Stimulated activated CD8-positive, alpha-beta memory T cell treated with anti-CD3 and anti-CD28 coated beads, Interleukin-15, amount 100 ng/mL, for 1 hour (primary cell): ENCODE measurements around the gene CDC27.
"Not testable (repeated sequence)": the region's sequence is repeated elsewhere in the genome, so short reads cannot be mapped to it uniquely, and the experiment has no call there.

ENCODE experiments used
- DNase-seq: peaks from one replicate; pipeline ENCODE4 v3.0.0-alpha.2; 2020; ENCODE audit warnings: low read depth

Gene CDC27

DNA sequence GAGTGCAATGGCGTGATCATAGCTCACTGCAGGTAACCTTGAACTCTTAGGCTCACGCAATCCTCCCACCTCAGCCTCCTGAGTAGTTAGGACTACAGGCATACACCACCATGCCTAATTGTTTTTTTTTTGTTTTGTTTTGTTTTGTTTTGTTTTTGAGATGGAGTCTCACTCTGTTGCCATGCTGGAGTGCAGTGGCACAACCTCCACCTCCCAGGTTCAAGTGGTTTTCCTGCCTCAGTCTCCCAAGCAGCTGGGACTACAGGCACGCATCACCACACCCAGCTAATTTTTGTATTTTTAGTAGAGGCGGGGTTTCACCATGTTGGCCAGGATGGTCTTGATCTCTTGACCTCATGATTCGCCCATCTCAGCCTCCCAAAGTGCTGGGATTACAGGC, 54.7 kb downstream of the CDC27 start:
- DNase-seq, result not testable (repeated sequence)

DNA sequence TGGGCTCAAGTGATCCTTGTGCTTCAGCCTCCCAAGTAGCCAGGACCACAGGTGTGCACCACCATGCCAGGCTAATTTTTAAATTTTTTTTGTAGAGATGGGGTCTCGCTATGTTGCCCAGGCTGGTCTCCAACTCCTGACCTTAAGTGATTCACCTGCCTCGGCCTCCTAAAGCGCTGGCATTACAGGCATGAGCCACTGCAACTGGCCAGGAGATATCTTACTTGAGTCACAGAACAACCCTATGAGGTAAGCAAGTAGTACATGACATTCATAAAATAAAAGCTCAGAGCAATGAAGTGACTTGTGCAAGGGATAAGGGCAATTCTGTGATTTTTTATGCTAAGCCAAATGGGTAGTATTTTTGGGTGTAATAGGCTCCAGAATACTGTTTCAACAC, 57.3 kb downstream of the CDC27 start:
- DNase-seq, result no peak

DNA sequence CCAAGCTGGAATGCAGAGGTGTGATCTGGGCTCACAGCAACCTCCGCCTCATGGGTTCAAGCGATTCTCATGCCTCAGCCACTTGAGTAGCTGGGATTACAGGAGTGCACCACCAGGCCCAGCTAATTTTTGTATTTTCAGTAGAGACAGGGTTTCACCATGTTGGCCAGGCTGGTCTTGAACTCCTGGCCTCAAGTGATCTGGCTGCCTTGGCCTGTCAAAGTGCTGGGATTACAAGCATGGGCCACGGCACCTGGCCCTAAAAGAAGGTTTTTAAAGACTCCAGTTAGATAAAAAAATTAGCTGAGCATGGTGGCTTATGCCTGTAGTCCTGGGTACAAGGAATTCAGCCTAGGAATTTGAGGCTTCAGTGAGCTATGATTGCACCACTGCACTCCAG, 62.3 kb downstream of the CDC27 start:
- DNase-seq, result not testable (repeated sequence)

DNA sequence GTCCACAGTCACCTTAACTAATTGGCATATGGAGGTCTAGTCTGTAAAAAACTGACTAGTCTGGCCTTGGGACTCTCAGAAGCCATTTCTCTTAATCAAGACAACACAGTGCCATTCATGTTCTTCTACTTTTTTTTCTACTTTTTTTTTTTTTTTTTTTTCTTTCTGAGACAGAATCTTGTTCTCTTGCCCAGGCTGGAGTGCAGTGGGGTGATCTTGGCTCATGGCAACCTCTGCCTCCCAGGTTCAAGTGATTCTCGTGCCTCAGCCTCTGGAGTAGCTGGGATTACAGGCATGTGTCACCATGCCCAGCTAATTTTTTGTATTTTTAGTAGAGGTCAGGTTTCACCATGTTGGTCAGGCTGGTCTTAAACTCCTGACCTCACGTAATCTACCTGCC, 65.8 kb downstream of the CDC27 start:
- not testable (repeated sequence) for DNase-seq

DNA sequence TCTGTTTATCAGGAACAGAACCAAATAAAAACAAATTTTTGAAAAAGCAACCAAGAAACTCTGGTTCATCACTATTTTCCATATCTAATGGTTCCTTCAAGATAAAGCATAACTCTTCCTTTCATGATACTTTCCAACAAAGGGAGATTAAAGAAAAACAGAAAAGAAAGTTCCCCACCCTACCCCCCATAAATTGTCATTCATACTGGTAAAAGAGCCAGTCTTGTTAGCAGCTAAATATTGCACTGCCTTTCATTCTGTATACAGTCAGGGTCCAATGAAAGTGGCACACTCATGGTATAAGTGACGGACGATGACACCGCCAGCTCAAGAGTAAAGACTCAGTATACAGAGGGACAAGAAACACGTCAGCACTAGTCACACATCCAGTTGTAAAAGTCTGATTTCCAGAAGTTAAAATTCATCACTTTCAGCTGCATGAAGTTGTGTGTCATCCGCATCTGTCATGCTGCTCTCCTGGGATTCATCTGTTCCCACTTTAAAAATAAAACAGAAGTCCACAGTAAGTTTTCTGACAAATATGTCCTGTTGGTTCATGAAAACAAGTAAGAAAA, 68.5 kb downstream of the CDC27 start:
- DNase-seq, result no peak

DNA sequence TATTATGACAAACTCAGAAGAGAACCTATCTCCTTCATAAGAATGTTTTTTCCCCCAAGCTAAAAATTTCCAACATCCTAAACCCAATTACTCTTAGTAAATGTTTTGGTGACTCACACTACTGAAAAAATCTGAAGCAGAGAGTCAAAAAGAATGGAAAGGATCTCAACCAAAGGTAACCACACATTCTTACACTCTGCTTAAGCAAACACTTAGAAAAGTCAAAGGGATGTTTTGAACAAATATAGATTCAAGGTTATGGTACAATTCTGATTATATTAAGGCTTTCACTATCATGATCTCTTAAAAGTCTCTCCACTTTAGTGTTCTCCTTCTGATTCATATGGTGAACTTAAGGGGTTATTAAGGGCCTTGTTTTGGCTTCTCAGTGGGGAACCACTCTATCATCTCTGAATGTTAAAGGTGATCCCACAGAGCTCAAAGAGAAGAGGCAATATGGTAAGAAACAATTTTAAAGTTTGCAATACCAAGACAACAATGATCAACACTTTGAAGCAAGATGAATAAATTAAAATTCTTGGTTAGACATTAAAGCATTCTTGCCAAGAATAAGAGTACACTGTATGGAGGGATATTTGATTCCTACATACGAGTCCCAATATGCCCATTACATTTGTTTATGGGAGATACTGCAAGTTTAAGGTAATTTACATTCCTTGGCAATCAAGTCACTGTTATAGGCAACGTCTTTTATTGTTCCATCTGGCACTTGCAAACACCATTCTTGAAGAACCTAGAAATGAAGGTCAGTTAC, 69.2 kb downstream of the CDC27 start:
- DNase-seq, result no peak

DNA sequence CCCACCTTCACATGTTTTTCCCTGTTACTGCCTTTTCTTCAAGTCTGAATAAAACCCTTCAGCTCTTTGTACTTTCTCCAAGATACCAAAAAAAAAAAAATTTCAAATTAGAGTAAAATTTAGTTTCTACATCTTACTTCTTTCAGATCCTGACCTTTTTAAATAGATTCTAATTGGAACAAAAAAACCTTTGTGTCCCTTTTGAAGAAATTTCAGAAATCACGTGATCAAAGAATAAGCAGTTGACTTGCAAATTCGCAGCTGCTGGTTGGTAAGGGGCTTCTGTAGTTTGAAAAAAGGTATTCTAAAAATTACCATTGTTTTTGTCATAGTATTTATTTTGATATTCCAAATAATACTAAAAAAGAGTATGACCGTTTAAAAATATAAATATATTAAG, 71.7 kb downstream of the CDC27 start:
- DNase-seq, result no peak

DNA sequence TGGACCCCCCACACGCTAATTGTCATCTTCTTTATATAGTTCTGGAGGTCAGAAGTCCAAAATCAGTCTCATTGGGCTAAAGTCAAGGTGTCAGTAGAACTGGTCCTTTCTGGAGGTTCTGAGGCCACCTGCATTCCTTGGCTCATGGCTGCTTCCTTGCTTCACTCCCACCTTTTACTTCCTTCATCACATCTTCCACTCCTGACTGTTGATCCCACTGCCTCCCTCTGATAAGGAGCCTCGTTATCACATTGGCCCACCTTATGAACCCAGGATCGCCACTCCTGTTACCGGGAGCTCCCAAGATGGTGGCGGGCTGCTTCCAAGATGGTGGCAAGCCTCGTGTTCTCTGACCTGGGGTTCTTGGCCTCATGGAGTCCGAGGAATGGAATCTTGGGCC, 83.0 kb downstream of the CDC27 start:
- no peak for DNase-seq

DNA sequence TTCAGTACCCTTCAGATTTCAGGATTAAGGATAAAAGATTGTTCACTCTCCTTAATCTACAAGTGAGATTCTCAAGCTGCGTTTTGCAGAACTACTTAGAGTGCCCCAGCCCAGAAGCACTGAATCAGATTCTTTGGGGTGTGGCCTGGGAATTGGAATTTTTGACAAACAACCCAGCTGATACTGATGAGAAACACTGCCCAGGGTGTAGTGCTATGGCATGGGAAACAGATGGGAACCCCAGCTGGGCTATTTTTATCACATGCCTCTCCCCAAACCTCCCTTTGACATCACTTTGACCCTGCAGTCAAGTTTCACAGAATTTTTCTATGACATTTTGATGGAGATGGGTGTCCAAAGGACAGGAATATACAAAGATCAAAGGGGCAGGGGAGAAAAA, 83.8 kb downstream of the CDC27 start:
- DNase-seq, result not testable (repeated sequence)

DNA sequence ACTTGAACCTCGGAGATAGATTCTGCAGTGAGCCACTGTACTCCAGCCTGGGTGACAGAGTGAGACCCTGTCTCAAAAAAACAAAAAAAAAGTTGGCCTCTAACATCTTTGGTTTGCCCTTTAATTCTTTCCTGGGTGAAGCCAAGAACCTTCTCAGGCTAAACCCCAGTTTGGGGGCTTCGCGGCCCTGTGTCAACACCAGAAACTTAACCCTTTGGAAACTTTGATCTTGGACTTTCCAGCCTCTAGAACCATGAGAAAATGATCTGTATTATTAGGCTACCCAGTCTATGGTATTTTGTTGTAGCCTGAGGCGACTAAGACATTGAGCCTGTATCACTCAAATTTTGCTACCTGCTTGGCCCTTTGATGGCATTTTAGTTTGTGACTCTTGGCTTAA, 86.2 kb downstream of the CDC27 start:
- no peak for DNase-seq

DNA sequence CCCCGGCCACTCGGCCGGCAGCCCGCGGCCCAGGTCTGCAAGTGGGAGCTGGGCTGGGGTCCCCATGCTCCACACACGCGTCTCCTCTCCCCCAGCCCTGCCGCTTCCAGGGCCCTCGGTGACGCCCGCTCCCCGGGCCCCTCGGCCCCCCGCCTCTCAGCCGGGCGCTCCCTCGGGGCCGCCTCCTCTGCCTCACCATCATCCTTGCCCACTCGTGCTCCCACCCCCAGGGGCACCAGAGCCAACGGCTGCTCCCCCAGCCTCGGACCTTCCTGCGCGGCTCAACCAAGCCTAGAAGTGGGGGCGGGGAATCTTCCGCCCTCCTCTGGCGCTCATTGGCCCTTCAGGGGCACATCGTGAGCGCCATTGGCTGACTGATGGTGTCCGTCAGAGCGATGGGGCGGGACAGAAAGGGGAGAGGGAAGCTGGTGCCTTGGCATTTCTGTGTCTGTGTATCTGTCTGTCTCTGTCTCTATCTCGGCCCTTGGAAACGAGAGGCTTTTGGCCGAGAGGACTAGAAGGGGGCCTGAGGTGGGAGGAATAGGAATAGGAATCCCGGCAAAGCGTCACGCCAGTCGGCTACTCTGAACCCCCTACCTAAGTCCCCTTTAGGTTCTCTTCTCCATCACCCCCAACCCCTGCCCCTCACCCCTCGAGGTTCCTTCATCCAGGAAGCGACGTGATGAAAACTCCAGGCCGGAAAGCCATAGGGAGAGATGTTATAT, 88.9 kb downstream of the CDC27 start:
- DNase-seq, result peak; percentile 87

DNA sequence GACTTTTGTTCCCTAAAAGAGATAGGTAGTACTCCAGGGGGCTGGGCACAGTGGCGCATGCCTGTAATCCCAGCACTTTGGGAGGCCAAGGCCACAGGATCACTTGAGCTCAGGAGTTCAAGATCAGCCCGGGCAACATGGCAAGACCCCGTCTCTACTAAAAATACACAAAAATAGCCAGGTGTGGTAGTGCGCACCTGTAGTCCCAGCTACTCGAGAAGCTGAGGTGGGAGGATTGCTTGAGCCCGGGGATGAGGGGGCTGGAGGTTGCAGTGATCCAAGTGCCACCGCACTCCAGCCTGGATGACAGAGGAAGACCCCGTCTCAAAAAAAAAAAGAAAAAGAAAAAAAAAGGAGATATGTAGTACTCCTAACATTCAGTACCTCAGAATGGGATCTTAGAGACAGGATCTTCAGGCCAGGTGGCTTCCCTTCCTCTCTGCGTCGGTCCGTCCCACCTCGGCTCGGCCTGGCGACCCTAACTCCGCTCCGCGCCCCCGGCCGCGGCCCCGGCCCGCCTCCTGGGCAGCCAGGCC, 89.6 kb downstream of the CDC27 start:
- no peak for DNase-seq

DNA sequence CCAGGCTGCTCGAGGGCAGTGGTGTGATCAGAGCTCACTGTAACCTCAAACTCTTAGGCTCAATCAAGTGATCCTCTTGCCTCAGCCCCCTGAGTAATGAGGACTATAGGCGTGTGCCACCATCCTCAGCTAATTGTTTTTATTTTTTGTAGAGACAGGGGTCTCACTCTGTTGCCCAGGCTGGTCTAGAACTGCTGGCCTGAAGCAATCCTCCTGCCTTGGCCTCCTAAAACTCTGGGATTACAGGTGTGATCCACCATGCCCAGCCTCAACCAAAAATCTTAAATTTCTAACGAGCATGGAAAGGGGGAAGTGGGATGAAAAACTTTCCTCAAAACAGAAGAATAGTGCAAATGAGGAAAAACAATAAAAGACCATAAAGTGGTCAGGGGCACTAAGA, 92.8 kb downstream of the CDC27 start:
- DNase-seq, result no peak

DNA sequence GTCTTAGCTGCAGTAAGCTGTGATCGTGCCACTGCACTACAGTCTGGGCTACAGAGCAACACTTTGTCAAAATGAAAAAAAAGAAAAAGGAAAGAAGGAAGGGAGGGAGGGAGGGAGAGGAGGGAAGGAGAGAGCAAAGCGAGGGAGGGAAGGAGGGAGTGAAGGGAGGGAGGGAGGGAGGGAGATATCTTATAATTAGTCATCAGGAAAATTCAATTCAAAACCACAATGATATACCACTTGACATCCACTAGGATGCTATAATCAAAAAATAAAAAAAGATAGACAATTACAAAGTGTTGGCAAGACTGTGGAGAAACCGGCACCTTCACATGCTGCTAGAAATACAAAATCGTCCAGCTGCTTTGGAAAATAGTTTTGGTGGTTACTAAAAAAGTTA, 93.8 kb downstream of the CDC27 start:
- DNase-seq, result no peak

DNA sequence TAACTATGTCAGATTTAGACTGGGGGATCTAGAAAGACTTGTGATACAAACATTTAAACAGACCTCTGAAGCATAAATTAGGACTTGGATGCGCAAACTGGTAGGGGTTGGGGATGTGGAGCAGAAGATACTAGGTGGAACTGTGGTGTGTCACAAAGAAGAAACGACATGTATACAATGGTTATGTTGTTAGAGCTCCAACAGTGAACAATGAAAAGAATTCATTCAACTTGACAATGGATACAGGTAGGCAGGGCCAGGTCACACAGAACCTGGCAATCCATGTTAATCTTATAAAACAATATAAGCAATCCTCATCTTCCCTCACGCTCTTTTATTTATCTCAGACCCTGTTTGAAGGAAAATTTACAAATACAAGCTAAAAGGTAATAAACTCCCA, 102.0 kb downstream of the CDC27 start:
- DNase-seq, result no peak

DNA sequence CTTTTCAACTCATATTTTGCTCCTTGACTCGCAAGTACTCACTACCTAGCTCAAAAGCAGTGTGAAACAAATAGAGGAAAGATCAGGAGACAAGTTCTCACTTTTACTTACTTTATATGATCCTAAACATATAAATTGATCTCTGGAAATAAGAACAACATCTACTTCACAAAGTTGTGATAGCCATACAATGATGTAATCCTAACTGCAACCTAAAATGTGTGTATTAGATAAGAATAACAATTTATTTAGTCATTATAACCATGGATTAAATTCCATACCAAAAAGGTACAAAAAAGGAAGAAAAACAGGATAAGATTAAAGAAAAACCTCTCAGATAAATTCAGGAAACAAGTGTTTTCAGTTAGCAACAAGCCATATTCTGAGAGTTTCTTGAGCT, 103.4 kb downstream of the CDC27 start:
- DNase-seq, result no peak

DNA sequence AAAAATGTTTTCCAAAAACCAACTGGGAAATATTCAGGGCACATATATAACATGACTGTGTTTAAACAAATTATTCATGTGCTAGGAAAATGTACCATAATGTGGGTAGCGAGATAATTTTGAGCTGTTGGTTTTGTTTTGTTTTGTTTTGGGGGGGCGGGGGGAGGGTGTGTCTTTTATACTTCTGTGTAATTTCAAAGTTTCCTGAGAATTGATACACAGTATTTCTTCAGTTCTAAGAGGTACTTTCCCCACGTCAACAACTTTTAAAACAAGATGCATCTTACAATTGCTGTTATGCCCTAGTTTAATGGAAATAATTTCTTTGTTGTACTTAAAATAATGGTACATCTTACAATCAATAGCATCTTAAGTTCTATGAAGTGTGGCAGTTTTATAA, 110.3 kb downstream of the CDC27 start:
- no peak for DNase-seq

DNA sequence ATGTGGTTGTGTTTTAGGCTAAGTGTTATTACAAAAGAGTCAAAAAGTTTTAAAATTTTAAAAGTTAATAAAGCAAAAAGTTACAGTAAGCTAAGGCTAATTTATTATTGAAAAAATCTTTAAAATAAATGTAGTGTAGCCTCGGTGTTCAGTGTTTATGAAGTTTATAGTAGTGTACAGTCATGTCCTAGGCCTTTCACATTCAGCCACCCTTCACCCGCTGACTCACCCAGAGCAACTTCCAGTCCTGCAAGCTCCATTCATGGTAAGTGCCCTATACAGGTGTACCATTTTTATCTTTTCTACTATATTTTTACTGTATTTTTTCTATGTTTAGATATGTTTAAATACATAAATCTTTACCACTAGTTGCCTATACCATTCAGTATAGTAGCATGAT, 111.5 kb downstream of the CDC27 start:
- DNase-seq, result no peak

DNA sequence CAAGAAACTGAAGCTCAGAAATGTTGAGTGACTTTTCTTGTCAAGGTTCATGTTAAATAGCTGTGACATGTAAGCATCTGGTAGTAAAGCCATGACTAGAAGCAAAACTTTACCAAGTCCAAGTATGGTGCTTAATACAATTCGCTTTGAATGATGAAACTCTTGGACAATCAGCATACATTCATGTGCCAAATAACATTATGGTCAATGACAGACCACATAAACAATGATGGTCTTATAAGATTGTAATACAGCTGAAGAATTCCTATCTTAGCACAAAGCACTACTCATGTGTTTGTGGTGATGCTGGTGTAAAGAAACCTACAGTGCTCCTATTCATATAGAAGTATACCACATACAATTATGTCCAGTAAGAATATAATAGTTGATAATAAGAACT, 112.9 kb downstream of the CDC27 start:
- no peak for DNase-seq

DNA sequence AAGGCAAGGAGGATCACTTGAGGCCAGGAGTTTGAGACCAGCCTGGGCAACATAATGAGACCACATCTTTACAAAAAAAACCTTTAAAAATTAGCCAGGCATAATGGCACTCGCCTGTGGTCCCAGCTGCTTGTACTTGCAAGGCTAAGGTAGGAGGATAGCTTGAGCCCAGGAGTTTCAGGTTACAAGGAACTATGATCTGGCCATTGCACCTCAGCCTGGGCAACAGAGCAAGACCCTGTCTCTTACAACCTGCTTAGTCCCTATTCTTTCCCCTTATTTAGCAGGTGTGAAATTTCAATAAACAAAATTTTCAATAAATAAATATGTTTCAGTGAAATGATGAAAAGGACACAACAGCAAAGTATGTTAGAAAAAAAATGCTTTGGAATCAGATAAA, 114.7 kb downstream of the CDC27 start:
- DNase-seq, result not testable (repeated sequence)

DNA sequence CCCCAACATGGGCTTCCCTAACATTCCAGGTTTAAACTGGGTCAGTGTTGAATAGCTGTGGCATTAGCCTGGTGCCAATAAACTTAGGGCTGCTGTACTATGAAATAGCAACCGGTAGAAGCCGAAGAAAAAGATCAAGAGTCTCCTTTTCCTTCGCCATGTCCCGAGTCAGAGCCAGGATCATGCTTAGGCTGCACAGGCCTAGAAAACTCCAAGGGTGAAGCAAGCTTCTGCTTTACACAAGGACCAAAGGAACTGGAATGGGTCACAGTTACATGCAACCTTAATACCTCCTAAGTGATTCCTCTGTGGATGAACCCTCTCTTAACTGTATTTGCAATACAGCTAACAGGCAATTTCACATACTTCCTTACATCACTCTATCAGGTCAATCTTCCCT, 115.5 kb downstream of the CDC27 start:
- DNase-seq, result not testable (repeated sequence)

DNA sequence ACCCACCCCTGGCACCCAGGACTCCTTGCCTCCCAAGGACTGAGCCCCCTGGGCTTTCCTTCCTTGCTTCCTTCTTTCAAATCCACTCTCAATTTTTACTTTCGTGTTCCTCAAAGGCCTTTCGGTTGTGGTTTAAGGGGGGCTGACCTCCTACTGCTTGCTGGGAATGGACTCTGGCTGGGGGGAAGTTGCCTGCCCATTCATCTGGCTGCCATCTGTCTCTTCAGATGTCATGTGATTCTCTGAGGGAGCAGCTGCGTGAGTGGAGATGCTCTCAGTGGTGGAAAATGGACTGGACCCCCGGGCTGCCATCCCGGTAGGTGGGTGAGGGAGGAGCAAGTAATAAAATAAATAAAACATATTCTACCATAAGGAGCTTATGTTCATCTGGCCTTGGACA, 116.2 kb downstream of the CDC27 start:
- no peak for DNase-seq

DNA sequence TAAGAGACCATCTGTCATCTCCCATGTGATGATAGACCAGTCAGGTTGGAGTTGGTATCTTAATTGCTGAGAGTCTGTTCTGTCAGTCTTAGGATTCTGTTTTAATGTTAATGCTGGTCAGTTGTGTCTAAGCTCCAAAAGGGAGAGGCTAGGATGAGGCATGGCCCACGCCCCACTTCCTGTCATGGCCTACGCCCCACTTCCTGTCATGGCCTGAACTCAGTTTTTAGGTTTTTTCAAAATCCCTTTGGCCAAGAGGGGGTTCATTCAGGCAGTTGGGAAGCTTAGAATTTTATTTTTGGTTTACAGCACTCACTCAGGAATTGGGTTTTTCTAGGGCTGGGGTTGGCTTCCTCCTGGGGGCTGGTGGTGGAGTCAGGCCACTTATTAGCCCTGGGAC, 117.9 kb downstream of the CDC27 start:
- not testable (repeated sequence) for DNase-seq
